ENCODE data around the gene FHL3. TPM values are rescaled to one million over a fixed set of nuclear protein-coding genes. Genes with fewer than 3 reads are reported as not detected.

Gene FHL3
- total and polyA plus RNA-seq, 8 donors, result 0.58 to 30.4 (median 19.9) TPM

DNA sequence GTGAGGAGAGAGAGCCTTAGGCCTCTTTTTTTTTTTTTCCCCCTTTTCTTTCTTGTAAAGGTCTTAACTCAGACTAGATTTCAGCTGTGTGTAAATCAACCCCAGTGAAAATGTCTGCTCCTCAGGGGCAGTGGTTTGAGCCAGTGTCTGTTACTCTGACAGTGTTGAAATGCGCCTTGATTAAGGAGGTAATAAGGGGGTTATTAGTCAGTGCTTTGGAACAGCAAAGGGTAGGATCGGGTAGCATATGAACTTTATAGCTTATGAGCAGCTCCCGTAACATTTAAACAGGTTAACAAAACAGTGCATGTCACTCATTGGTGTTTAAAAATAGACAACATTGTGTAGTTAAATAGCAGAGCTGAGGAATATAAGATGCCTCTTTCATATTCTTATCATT, 17.5 kb upstream of the FHL3 start:
- H3K9me3 ChIP-seq, result no peaks in the 10 kb centered on the region
- H3K27ac ChIP-seq, result no peak overlapping the region
- 82 to 91% (median 89%) methylated on average over 3 of the region's 3 CpGs for WGBS, 5 donors
- H3K36me3 ChIP-seq, result peaks cover 71 to 90% (median 89%) of the 10 kb centered on the region in 4 donors
- intact Hi-C loops (cut with DNase I; ENCODE audit: low total_unique reads), result loop anchor here (10.0 kb wide), 1 partner anchor 812 kb away; no protein-coding TSS in a partner anchor
- H3K27me3 ChIP-seq, result no peaks in the 10 kb centered on the region
- peaks cover 0 to 29% (median 7%) of the 10 kb centered on the region in 4 donors for H3K4me1 ChIP-seq
- TF ChIP-seq, protein P1, sequence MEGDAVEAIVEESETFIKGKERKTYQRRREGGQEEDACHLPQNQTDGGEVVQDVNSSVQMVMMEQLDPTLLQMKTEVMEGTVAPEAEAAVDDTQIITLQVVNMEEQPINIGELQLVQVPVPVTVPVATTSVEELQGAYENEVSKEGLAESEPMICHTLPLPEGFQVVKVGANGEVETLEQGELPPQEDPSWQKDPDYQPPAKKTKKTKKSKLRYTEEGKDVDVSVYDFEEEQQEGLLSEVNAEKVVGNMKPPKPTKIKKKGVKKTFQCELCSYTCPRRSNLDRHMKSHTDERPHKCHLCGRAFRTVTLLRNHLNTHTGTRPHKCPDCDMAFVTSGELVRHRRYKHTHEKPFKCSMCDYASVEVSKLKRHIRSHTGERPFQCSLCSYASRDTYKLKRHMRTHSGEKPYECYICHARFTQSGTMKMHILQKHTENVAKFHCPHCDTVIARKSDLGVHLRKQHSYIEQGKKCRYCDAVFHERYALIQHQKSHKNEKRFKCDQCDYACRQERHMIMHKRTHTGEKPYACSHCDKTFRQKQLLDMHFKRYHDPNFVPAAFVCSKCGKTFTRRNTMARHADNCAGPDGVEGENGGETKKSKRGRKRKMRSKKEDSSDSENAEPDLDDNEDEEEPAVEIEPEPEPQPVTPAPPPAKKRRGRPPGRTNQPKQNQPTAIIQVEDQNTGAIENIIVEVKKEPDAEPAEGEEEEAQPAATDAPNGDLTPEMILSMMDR (IDR thresholded peaks at IDR 0.05), result no peak
- TF ChIP-seq POLR2AphosphoS5 (IDR thresholded peaks at IDR 0.05) (no peak), EP300 (IDR thresholded peaks at IDR 0.05) (no peak), POLR2A (IDR thresholded peaks at IDR 0.05) (no peak)
- no peak overlapping the region for H3K4me3 ChIP-seq
- DNase-seq, result no peak

DNA sequence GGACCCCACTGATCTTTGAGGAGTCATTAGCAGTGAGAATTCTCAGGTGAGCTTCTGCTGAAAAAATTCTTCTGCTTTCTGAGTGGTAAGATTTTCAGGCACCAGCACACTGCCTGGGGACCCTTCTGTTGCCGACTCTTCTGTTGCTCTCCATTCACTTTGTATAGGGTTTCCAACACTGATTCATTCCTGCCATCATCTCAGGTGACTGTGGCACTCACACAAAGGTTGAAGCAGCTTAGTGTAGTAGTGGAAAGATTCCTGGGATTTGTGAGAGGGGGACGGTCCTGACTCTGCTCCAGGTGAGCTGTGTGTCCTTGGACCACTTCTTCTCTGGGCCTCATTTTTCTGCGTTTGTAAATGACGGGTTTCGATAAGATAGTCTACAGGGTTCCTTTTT, 16.7 kb upstream of the FHL3 start:
- Histone ChIP-seq H3K27me3 (no peaks in the 10 kb centered on the region), H3K4me3 (no peak overlapping the region), H3K4me1 (peaks cover under 1 to 31% (median 8%) of the 10 kb centered on the region in 4 donors), H3K36me3 (peaks cover 77 to 97% (median 94%) of the 10 kb centered on the region in 4 donors), H3K27ac (no peak overlapping the region), H3K9me3 (no peaks in the 10 kb centered on the region)
- intact Hi-C loops (cut with DNase I; ENCODE audit: low total_unique reads), result loop anchor here (10.0 kb wide), 1 partner anchor 813 kb away; no protein-coding TSS in a partner anchor
- TF ChIP-seq POLR2AphosphoS5 (IDR thresholded peaks at IDR 0.05) (no peak), EP300 (IDR thresholded peaks at IDR 0.05) (no peak), POLR2A (IDR thresholded peaks at IDR 0.05) (no peak)
- TF ChIP-seq, protein P1 (IDR thresholded peaks at IDR 0.05), result no peak
- WGBS, 5 donors, result 91 to 97% (median 94%) methylated on average over 5 of the region's 5 CpGs
- DNase-seq, result no peak

DNA sequence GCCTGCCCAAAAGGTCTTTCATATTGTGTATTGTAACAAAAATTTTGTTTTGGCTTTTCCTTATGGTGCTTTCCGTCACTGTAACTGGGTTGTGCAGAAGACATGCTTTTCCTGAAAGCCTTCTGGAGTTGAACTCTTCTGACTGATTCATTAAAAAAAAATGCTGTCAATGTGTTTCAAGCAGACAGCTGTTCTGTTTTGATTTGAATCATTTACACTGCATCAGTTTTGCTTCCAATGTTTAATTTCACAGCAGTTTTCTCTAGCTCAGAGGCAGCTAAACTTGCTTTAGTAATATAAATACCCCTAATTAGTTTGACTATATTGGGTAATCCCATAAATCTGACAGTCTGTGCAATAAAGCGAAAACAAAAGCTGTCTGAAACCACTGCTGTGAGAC, 15.1 kb upstream of the FHL3 start:
- Histone ChIP-seq H3K4me3 (no peak overlapping the region), H3K4me1 (peaks cover 15 to 47% (median 17%) of the 10 kb centered on the region in 4 donors), H3K9me3 (no peaks in the 10 kb centered on the region), H3K27ac (peak overlapping the region in 1 of 5 donors; percentile 6), H3K27me3 (no peaks in the 10 kb centered on the region), H3K36me3 (peaks cover 72 to 95% (median 92%) of the 10 kb centered on the region in 4 donors)
- no peak for DNase-seq
- intact Hi-C loops (cut with DNase I; ENCODE audit: low total_unique reads), result loop anchor here (10.0 kb wide), 1 partner anchor 814 kb away; no protein-coding TSS in a partner anchor
- 70 to 88% (median 77%) methylated on average over 2 of the region's 2 CpGs for WGBS, 5 donors
- TF ChIP-seq POLR2AphosphoS5 (IDR thresholded peaks at IDR 0.05) (no peak), POLR2A (IDR thresholded peaks at IDR 0.05) (no peak), EP300 (IDR thresholded peaks at IDR 0.05) (no peak)
- TF ChIP-seq, protein P1 (IDR thresholded peaks at IDR 0.05), result no peak

DNA sequence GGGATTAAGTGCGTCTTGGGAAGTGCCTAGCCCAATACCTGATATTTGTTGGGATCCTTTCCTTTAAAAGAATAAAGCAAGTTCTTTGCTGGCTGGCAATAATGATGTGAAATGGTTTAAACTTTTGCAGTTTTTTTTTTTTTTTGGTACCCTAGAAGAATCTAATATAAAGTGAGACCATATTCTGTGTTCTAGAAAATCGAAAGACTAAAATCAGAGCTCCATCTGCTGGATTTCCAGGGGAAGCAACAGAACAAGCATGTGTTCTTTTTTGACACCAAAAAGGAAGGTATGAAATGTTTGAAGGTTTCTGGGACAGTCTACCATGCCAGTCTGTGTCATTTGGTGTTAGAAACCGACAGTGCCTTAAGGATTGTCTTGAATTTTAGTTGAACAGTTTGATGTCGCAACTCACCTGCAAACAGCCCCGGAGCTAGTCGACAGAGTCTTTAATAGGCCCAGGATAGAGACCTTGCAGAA, 13.6 kb upstream of the FHL3 start:
- H3K27ac ChIP-seq, result no peak overlapping the region
- no peak overlapping the region for H3K4me3 ChIP-seq
- WGBS, 5 donors, result 70 to 78% (median 71%) methylated on average over 6 of the region's 6 CpGs
- H3K9me3 ChIP-seq, result no peaks in the 10 kb centered on the region
- H3K36me3 ChIP-seq, result peaks cover 60 to 80% (median 79%) of the 10 kb centered on the region in 4 donors
- DNase-seq, result peak in 1 of 2 donors; percentile 53
- H3K4me1 ChIP-seq, result peaks cover 29 to 62% (median 31%) of the 10 kb centered on the region in 4 donors
- TF ChIP-seq, protein P1 (IDR thresholded peaks at IDR 0.05), result peak in 5 of 7 experiments; percentile 9 to 44 (median 32)
- TF ChIP-seq POLR2AphosphoS5 (IDR thresholded peaks at IDR 0.05), result no peak
- H3K27me3 ChIP-seq, result no peaks in the 10 kb centered on the region
- intact Hi-C loops (cut with DNase I; ENCODE audit: low total_unique reads), result no loop called here

All from stomach (tissue), 9 donors.